CD4-positive, alpha-beta T cell (primary cell): ENCODE measurements around the gene ALK. TPM values are rescaled to one million over a fixed set of nuclear protein-coding genes. Genes with fewer than 3 reads are reported as not detected.

Source experiments
- ATAC-seq: fragments of 200-7000 bp; cut with Tn5 transposase; one replicate; pipeline ENCODE4 v1.10.0; 2022; ENCODE audit warnings: mild to moderate bottlenecking; ENCODE audit not compliant: poor library complexity
- CTCF ChIA-PET: fragments of 350-600 bp; sonication (Branson Sonifier 250); formaldehyde crosslinking; loops from one replicate; lab custom pipeline; 2021; ENCODE audit warnings: antibody characterized with exemption, inconsistent platforms; lab: Charles Lee
- POLR2A ChIA-PET: fragments of 350-600 bp; sonication (Branson Sonifier 250); formaldehyde crosslinking; loops from one replicate; lab custom pipeline; 2021; ENCODE audit warnings: antibody characterized with exemption, inconsistent platforms; lab: Charles Lee
- DNase-seq, 14 experiments: peaks; one replicate each; pipeline ENCODE4 v3.0.0-alpha.2; 2013 to 2020; ENCODE audit warnings: mixed read lengths in 2 of 14
- H3K27ac ChIP-seq, 2 donors: one replicate each; pipeline versions ENCODE4 v1.5.1 to v1.7.0; 2013; ENCODE audit warnings: low read length in 2 of 2, low read depth in 1 of 2, mild to moderate bottlenecking in 1 of 2
- H3K27me3 ChIP-seq, 2 experiments: 1 replicate in 1 of 2; 2 replicates in 1 of 2; pipeline versions ENCODE4 v1.6.1 to v1.7.0; 2013; ENCODE audit warnings: low read length in 2 of 2, control low read depth in 1 of 2, mild to moderate bottlenecking in 1 of 2, moderate library complexity in 1 of 2; ENCODE audit not compliant: insufficient read depth in 2 of 2, control insufficient read depth in 1 of 2
- H3K36me3 ChIP-seq: one replicate; pipeline ENCODE4 v1.6.1; 2013; ENCODE audit warnings: low read length, control low read depth; ENCODE audit not compliant: insufficient read depth
- H3K4me1 ChIP-seq: one replicate; pipeline ENCODE4 v1.6.1; 2013; ENCODE audit warnings: low read length, control low read depth; ENCODE audit not compliant: insufficient read depth
- H3K4me3 ChIP-seq: one replicate; pipeline ENCODE4 v1.5.1; 2013; ENCODE audit warnings: mild to moderate bottlenecking, low read length, moderate library complexity
- H3K9me3 ChIP-seq, 2 experiments: 1 replicate in 1 of 2; 2 replicates in 1 of 2; pipeline versions ENCODE4 v1.6.1 to v1.7.0; 2013; ENCODE audit warnings: low read length in 2 of 2, mild to moderate bottlenecking in 2 of 2, control low read depth in 1 of 2, moderate library complexity in 1 of 2; ENCODE audit not compliant: control insufficient read depth in 1 of 2, insufficient read depth in 1 of 2
- H3K27ac Mint-ChIP-seq: one replicate; pipeline ENCODE4 v1.8.0; 2020; ENCODE audit warnings: mixed read lengths
- H3K27me3 Mint-ChIP-seq: one replicate; pipeline ENCODE4 v1.8.0; 2021; ENCODE audit warnings: mixed read lengths
- H3K36me3 Mint-ChIP-seq: one replicate; pipeline ENCODE4 v1.8.0; 2021; ENCODE audit warnings: low read depth, mixed read lengths
- H3K4me1 Mint-ChIP-seq: one replicate; pipeline ENCODE4 v1.8.0; 2021; ENCODE audit warnings: low read depth, mixed read lengths
- H3K4me3 Mint-ChIP-seq: one replicate; pipeline ENCODE4 v1.8.0; 2020; ENCODE audit warnings: mild to moderate bottlenecking, mixed read lengths
- H3K9me3 Mint-ChIP-seq: one replicate; pipeline ENCODE4 v1.8.0; 2020; ENCODE audit warnings: mixed read lengths
- CTCF ChIP-seq: fragments of 200-600 bp; IDR thresholded peaks from one replicate; pipeline ENCODE4 v1.8.0; 2022; ENCODE audit warnings: antibody characterized with exemption, mild to moderate bottlenecking
- intact Hi-C, 2 experiments: fragments of 100-400 bp; cut with DNase I in 1 of 2; cut with micrococcal nuclease in 1 of 2; formaldehyde crosslinking; loops; one replicate each; pipeline versions ENCODE4 v1.15.1 to v1.9.0; 2023 to 2025; cut with DNase I, micrococcal nuclease
- total RNA-seq, 174 experiments: library from RNA in 2 of 174; stranded (reverse) in 2 of 174; gene quantifications; one replicate each; pipeline ENCODE4 v1.2.3 and lab custom pipeline; 2021 to 2026

The ALK gene
- total RNA-seq, 2 experiments from 2014 or later = not detected

- H3K27me3 ChIP-seq = no peaks in the 10 kb centered on the region
- H3K4me3 ChIP-seq = no peak overlapping the region
- peaks cover 7% of the 10 kb centered on the region for H3K36me3 Mint-ChIP-seq
- no peak for ATAC-seq
- H3K27ac Mint-ChIP-seq = no peak overlapping the region
- H3K27ac ChIP-seq = no peak overlapping the region
- H3K9me3 ChIP-seq = no peaks in the 10 kb centered on the region
- POLR2A ChIA-PET = no interaction called here
- CTCF ChIA-PET = no interaction called here
- H3K27me3 Mint-ChIP-seq = no peaks in the 10 kb centered on the region
- peaks cover 12% of the 10 kb centered on the region for H3K36me3 ChIP-seq
- H3K4me1 ChIP-seq = no peaks in the 10 kb centered on the region
- intact Hi-C loops = no loop called here
- no peak overlapping the region for H3K4me3 Mint-ChIP-seq
- no peaks in the 10 kb centered on the region for H3K9me3 Mint-ChIP-seq
- no peak for TF ChIP-seq CTCF
- no peak for DNase-seq
- H3K4me1 Mint-ChIP-seq = no peaks in the 10 kb centered on the region
Measured at GRCh38 chr2:29207352-29208148, 713.8 kb downstream of the ALK start.

- no peak for DNase-seq
- no peaks in the 10 kb centered on the region for H3K9me3 Mint-ChIP-seq
- ChIA-PET POLR2A (no interaction called here), CTCF (no interaction called here)
- H3K27me3 Mint-ChIP-seq = no peaks in the 10 kb centered on the region
- intact Hi-C loops = no loop called here
- Histone ChIP-seq H3K9me3 (no peaks in the 10 kb centered on the region), H3K4me3 (no peak overlapping the region), H3K27me3 (no peaks in the 10 kb centered on the region), H3K36me3 (peaks cover 12% of the 10 kb centered on the region), H3K4me1 (no peaks in the 10 kb centered on the region), H3K27ac (no peak overlapping the region)
- no peak overlapping the region for H3K4me3 Mint-ChIP-seq
- ATAC-seq = no peak
- no peak for TF ChIP-seq CTCF
- peaks cover 7% of the 10 kb centered on the region for H3K36me3 Mint-ChIP-seq
- H3K4me1 Mint-ChIP-seq = no peaks in the 10 kb centered on the region
- H3K27ac Mint-ChIP-seq = no peak overlapping the region
Measured at GRCh38 chr2:29206941-29207340, 714.4 kb downstream of the ALK start.

GRCh38 chr2:29202819-29203495 is 718.4 kb downstream of the ALK start:
- intact Hi-C loops = no loop called here
- H3K4me3 Mint-ChIP-seq = no peak overlapping the region
- POLR2A ChIA-PET = no interaction called here

More at GRCh38 chr2:29202819-29203495, 718.4 kb downstream of the ALK start:
- Histone ChIP-seq H3K4me1 (no peaks in the 10 kb centered on the region), H3K4me3 (no peak overlapping the region), H3K9me3 (no peaks in the 10 kb centered on the region), H3K27ac (no peak overlapping the region), H3K27me3 (no peaks in the 10 kb centered on the region), H3K36me3 (peaks cover 9% of the 10 kb centered on the region)
- H3K9me3 Mint-ChIP-seq = no peaks in the 10 kb centered on the region
- CTCF ChIA-PET = no interaction called here
- H3K27ac Mint-ChIP-seq = no peak overlapping the region
- no peaks in the 10 kb centered on the region for H3K27me3 Mint-ChIP-seq
- H3K36me3 Mint-ChIP-seq = peaks cover 7% of the 10 kb centered on the region
- TF ChIP-seq CTCF = no peak
- no peaks in the 10 kb centered on the region for H3K4me1 Mint-ChIP-seq
- no peak for ATAC-seq
- DNase-seq = no peak
